HG03045 (cell line): ENCODE results near the gene MYCL.
A peak's percentile ranks its signal among the peaks of the same experiment; 100 is the strongest.
"Not testable (repeated sequence)": the region's sequence is repeated elsewhere in the genome, so short reads cannot be mapped to it uniquely, and the experiment has no call there.

ENCODE experiments used
- ATAC-seq: cut with Tn5 transposase; IDR thresholded peaks from one replicate; pipeline ENCODE4 v1.9.1; 2021; ENCODE audit warnings: mild to moderate bottlenecking, moderate library complexity; ENCODE audit not compliant: unreplicated experiment

The MYCL gene

GRCh38 chr1:39919545-39919944 is 17.8 kb upstream of the MYCL start:
- no peak for ATAC-seq

GRCh38 chr1:39917825-39918224 is 16.1 kb upstream of the MYCL start:
- ATAC-seq: no peak

GRCh38 chr1:39915499-39916129 is 13.9 kb upstream of the MYCL start:
- ATAC-seq: no peak

GRCh38 chr1:39913136-39913535 is 11.4 kb upstream of the MYCL start:
- ATAC-seq: not testable (repeated sequence)

- ATAC-seq: no peak
Measured at GRCh38 chr1:39910263-39910662, 8.5 kb upstream of the MYCL start.

- no peak for ATAC-seq
Measured at GRCh38 chr1:39908534-39908933, 6.8 kb upstream of the MYCL start.

GRCh38 chr1:39907528-39908453 is 6.1 kb upstream of the MYCL start:
- no peak for ATAC-seq

- ATAC-seq: no peak
Measured at GRCh38 chr1:39905172-39905571, 3.5 kb upstream of the MYCL start.

GRCh38 chr1:39902460-39902807 is 717 bp upstream of the MYCL start:
- ATAC-seq: no peak

GRCh38 chr1:39901464-39901713 is 328 bp downstream of the MYCL start:
- peak; percentile 23 for ATAC-seq

GRCh38 chr1:39900662-39901463 is 854 bp downstream of the MYCL start:
- no peak for ATAC-seq

GRCh38 chr1:39899611-39900538 is 1.8 kb downstream of the MYCL start:
- ATAC-seq: no peak

- ATAC-seq: no peak
Measured at GRCh38 chr1:39898648-39899603, 2.8 kb downstream of the MYCL start.

- no peak for ATAC-seq
Measured at GRCh38 chr1:39898191-39898590, 3.5 kb downstream of the MYCL start.

- ATAC-seq: no peak
Measured at GRCh38 chr1:39896909-39897685, 4.6 kb downstream of the MYCL start.

GRCh38 chr1:39895731-39896480 is 5.8 kb downstream of the MYCL start:
- no peak for ATAC-seq

GRCh38 chr1:39894884-39895495 is 6.7 kb downstream of the MYCL start:
- ATAC-seq: no peak
